C1 segment of cervical spinal cord (tissue), 14 donors: ENCODE results near the gene RELT.

ENCODE experiments used
- DNase-seq, 14 donors: peaks; one replicate each; lab custom pipeline; 2025; lab: John Stamatoyannopoulos, UW

The RELT gene

DNA sequence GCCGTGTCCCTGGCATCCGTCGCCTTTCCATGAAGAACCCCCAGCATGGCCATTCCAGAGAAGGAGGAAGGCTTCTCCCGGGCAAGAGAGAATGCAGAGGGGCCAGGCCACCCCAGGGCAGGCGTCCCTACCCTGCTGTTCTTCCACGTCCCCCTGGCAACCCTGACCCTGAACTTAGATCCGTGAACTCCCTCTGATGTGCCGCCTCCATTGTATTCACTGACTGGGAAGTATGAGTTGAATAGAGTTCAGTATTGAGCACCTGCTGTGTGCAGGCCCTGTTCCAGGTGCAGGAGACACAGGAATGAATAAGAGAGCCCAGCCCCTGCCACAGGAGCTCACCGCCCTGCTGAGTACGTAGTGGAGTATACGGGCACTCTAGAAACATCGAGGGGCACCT lies 29.1 kb upstream of the RELT start:
- DNase-seq, result peak in 2 of 14 donors; percentile 24 to 26

DNA sequence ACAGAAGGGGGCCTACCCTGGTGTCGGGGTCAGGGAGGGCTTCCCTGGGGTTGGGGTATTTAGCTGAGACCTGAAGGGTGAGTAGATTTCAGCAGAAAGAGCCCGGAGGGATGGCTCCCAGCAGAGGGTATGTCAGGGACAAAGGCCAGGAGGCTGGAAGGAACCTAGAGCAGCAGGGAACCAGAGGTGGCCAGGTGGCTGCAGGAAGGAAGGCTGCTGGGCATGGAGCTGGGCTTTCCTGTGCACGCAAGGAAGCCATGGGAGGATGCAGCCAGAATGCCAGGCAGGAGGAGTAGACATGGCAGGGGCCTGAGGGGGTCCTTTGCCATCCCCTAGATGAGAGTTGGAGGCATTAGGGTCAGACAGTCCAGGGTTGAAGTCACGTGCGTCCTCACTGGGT lies 27.4 kb upstream of the RELT start:
- peak in 1 of 14 donors; percentile 13 for DNase-seq

DNA sequence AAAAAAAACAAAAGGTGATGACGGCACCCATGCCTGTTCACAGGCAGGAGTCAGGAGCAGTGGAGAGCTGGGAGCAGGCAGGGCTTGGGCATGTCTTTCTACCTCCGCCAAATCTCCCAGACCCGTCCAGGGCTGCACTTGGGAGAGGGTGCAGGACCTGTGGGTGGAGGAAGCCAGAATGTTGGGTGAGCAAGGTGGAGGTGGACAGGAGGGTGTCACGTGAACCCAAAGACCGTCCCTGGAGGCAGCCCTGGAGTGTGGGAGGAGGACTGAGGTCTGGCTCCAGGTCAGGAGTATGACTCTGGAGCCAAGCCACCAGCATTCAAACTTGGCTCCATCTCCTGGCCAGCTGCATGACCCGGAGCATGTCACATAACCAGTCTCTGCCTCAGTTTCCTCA lies 26.6 kb upstream of the RELT start:
- no peak for DNase-seq

DNA sequence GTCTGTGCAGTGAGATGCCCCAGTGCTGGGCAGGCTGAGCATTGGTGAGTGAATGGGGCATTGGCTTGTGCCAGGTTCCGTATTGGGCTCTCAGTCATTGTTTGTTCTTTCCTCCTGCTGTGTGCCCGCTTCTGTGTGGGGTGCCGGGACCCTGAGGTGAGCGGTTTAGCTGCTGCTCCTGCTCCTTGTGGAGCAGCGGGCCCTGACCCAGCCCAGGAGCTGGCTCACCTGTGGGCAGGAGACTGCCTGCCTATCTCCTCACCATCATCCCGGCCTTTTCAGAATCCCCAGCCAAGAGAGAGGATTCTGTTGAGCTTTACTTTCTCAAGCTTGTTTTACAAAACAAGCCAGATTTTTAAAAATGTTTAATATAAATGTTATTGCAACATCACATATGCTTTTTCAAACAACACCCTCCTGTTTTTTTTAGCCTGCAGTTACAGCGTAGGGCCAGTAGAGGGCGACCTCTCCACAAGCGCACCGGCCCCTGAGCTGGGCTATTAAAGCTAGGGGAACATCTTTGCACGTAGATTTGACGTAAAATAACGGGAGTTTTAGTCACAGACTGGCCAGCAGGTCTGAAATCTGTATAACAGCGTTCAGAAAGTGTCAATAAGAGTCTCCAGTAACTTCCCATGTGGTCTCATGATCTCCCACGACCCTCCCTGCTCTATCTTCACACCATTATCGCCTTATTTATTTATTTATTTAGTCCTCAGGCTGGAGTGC lies 25.1 kb upstream of the RELT start:
- peak in 7 of 14 donors; percentile 11 to 45 (median 26) for DNase-seq

DNA sequence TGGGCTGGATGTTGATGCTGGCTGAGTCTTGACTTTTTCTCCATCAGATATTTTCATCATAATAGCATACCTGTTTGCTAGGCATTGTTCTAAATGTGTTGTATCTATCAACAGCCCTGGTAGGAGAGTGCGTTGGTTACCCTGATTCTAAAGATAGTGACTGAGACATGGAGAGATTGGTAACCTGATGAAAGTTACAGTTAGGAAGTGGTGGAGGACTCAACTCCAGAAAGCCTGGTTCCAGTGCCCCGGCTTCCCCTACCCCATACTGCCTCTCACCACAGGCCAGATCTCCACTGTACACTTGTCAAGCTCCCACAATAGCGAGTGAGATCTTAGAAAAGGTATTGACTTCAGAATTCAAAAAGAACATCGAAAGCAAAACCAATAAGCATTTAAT lies 22.8 kb upstream of the RELT start:
- DNase-seq, result no peak

DNA sequence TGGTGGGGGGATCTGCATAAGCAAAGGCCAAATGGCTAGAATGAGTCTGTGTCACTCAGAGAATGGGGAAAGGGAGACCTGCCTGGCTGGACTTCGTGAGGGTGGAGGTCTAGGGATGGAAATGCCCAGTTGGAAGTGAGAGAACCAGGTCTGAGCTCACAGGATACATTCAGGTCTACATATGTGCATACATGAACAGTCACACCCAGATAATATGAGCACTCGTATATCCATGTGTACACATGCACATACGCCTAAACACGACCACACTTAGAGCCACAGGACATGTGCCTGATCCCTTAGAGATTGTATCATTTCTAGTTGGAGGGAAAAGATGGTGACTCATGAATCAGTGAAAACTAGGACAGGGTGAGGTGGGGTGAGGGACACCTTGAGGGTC lies 21.1 kb upstream of the RELT start:
- no peak for DNase-seq

DNA sequence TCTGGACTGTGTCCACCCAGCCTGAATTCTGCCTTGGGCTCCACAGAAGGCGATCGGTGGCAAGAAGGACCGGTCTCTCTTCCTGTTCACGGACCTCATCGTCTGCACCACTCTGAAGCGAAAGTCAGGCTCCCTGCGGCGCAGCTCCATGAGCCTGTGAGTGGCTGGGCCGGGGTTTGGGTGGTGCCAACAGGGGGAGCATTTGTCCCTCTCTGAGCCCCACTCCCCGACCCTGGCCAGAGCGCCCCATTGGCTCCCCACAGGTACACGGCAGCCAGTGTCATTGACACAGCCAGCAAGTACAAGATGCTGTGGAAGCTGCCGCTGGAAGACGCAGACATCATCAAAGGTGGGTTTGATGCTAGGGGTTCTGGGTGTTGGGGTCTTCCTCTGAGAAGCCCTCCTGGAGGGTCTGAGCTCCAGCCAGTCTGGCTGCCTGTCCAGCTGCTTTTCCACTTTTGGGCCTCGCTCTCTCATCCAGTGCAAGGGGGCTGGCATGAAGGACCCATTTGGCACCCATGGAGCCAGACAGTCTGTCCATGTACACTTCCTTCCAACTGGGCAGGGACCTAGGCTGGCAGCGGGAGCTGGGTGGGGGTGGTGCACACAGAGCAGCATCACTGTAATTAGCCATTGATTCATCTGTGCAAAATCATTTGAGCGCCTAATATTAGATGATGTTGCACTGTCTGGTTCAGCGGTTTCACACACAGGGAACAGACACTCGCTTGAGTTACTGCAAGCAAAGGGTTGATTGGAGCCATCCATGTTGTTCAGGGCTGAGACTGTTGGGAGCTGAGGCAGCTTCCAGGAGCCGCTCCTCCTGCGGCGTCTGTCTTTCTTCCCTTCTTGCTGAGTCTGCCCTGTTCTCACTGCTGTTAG lies 19.0 kb upstream of the RELT start:
- no peak for DNase-seq

DNA sequence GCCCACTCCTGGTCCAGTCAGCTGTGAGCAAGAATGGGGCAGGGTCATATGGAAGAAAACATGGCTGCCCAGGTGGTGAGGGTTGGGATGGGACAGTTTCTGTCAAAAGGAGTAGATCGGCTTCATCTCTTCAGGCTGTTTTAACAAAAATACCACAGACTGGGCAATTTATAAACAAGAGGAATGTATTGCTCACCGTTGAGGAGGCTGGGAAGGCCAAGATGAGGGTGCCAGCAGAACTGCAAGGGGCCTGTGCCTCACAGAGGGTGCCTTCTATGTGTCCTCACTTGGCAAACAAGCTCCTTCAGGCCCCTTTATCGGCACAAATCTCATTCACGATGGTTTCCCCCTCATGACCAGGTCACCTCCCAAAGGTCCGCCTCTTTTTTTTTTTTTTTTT lies 18.1 kb upstream of the RELT start:
- no peak for DNase-seq

DNA sequence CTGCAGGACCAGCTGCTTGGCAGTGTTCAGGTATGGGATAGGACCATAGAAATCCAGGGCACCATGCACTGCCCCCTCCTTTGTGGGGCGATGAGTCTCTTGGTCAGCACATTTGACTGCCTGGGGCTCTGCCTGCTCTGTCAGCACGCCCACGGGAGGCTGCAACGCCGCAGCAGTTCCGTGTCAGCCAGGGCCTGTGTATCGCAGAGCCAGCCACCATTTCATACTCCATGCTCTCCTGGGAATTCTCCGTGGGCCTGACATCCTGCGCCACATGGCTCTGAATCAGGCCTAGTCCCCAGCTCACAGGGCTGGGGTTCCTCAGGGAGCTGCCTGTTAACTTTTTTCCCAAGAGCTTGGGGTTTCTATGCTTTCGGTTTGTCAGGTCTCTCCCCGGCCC lies 16.9 kb upstream of the RELT start:
- DNase-seq, result no peak

DNA sequence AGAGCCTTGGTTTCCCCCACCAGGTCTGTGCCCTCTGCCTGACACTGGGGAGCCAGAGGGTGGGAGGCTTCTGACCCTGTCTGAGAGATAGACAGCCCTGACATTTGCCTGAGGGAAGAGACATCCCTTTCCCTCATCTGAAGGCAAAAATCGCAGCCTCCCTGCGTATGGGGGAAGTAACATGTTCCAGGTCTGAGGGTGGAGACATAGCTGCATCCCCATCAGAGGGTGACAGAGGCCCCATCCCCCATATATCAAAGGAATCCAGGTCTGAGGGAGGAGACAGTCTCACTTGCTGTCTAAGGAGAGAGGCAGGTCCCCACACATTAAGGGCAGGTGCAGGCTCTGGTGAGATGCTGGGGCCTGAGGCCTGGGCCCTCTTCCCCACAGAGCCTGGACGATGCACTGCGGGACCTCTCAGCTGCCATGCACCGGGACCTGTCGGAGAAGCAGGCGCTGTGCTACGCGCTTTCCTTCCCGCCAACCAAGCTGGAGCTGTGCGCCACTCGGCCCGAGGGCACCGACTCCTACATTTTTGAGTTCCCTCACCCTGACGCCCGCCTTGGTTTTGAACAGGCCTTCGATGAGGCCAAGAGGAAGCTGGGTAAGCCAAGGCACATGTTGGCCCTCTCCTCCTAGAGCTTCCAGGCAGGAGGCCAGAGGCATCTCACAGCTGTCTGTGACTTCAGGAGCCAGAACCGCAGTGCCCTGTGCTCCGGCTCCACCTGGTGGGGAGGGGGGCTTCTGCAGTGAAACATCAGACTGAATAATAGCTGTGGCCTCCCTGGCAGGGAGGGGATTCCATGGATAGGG lies 16.1 kb upstream of the RELT start:
- peak in 4 of 14 donors; percentile 23 to 55 (median 34) for DNase-seq

DNA sequence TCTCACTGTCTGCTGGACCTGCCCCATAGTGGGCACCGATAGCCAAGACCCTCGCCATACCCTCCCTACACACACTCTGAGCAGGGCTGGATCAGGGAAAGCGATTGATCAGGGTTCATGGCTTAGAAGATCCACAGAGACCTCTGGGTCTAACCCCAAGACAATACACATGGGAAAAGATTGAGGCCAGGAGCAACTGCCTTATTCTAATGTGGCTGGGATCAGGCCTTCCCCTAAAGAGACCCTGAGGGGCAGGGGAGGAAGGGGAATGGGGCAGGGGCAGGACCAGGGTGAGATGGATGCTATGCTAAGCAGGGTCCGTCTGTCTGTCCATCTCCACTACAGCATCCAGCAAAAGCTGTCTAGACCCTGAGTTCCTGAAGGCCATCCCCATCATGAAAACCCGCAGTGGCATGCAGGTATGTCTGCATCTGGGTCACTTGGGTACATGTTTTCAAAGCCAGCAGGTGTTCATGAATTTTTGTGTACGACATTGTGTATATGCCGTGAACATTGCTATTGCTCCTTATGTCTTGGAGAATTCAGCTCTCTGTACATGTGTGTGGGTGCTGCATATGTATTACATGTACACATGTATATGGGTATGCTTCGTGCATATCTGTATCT lies 15.3 kb upstream of the RELT start:
- DNase-seq, result no peak

DNA sequence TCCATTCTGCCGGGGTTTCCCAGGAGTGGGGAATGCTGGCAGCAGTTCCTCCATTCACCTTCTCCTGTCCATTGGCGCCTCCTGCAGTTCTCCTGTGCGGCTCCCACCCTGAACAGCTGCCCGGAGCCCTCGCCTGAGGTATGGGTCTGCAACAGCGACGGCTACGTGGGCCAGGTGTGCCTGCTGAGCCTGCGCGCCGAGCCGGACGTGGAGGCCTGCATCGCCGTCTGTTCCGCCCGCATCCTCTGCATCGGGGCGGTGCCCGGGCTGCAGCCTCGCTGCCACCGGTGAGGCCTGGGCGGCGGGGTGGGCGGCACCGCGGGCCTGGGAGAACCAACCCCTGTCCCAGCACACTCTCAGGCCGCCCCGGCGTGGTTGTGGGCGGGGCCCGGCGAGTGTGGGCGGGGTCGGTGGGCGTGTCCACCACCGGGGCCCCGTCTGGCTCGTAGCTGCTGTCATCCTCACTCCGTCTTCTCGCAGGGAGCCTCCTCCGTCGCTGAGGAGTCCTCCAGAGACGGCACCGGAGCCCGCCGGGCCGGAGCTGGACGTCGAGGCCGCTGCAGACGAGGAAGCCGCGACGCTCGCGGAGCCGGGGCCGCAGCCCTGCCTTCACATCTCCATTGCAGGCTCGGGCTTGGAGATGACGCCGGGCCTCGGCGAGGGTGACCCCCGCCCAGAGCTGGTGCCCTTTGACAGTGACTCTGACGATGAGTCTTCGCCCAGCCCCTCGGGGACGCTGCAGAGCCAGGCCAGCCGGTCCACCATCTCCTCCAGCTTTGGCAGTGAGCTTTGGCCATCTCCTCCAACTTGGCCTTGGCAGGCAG lies 14.0 kb upstream of the RELT start:
- DNase-seq, result no peak

DNA sequence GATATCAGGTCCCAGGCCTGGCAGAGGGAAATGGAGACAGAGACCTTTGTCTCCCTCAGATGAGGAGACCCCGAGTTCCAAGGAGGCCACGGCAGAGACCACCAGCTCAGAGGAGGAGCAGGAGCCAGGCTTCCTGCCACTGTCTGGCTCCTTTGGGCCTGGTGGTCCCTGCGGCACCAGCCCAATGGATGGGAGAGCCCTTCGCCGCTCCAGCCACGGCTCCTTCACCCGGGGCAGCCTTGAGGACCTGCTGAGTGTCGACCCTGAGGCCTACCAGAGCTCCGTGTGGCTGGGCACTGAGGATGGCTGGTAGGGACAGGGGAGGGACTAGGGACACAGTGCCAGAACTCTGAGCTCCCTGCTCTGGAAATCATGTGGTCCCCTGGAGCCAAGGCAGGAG lies 13.1 kb upstream of the RELT start:
- no peak for DNase-seq

DNA sequence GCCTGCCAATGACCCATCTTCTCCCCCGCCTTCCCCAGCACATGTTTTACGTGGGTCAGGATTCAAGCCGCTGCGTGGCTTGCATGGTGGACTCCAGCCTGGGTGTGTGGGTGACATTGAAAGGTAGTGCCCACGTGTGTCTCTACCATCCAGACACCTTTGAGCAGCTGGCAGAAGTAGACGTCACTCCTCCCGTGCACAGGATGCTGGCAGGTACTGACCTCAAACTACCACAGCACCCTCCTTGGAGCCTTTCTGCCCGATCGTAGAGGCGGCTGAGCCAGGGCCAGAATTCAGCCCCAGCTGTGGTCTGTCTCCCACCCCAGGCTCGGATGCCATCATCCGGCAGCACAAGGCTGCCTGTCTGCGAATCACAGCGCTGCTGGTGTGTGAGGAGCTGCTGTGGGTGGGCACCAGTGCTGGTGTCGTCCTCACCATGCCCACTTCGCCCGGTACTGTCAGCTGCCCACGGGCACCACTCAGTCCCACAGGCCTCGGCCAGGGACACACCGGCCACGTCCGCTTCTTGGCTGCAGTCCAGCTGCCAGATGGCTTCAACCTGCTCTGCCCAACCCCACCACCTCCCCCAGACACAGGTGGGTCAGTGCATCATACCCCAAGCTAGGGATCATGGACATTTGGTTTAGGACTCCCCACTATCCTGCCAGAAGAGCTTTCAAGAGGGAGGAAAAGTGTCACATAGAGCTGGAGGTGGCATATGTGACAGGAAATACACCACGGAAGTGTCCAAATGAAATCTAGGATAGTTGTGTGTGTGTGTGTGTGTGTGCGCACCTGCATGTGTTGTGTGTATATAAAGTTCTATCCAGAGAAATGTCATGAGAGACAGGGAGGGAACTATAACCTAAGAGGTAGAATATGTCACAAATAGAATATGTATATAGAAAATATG lies 10.6 kb upstream of the RELT start:
- DNase-seq, result peak in 1 of 14 donors; percentile 32

DNA sequence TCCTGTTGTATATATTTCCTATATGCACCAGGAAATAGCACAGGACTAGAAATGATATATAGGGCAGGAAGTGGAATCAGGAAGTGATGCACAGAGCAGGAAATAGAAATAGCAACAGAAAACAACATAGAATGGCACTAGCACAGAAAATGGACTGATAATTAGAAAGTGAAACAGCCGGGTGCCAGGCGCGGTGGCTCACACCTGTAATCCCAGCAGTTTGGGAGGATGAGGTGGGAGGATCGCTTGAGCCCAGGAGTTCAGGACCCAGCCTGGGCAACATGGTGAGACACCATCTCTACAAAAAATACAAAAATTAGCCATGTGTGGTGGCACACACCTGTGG lies 10.0 kb upstream of the RELT start:
- no peak for DNase-seq

DNA sequence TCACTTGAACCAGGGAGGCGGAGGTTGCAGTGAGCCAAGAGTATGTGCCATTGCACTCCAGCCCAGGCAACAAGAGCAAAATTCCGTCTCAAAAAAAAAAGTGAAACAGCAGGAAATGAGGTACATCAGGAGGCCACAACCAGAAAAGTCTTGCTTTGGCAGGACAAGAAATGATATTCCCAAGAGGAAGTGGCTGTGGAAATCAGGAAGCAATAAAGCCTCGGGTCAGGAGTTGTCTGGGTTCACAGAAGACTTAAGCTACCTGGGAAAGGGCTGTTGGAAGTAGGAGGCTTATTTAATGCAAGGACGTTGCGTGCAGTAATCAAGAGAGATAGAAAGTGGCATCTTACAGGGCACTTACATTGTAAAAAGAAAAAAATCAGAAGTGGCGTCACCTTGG lies 9.2 kb upstream of the RELT start:
- DNase-seq, result no peak

DNA sequence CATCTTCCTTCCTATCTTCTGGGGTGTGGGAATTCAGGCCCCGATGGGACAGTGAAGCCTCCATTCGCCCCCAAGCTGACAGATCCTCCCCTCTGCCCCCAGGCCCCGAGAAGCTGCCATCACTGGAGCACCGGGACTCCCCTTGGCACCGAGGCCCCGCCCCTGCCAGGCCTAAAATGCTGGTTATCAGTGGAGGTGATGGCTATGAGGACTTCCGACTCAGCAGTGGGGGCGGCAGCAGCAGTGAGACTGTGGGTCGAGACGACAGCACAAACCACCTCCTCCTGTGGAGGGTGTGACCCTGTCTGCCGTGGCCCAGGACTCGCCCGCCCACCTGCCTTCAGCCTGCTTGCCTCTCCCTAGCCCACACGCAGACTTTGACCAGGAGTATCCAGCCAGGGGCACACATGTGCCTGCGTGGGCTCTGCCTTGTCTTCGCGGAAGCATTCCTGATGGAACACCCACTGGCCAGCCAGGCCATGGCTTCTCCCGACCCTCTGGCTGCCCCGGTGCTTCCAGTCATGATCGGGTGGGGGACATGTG lies 8.6 kb upstream of the RELT start:
- no peak for DNase-seq

DNA sequence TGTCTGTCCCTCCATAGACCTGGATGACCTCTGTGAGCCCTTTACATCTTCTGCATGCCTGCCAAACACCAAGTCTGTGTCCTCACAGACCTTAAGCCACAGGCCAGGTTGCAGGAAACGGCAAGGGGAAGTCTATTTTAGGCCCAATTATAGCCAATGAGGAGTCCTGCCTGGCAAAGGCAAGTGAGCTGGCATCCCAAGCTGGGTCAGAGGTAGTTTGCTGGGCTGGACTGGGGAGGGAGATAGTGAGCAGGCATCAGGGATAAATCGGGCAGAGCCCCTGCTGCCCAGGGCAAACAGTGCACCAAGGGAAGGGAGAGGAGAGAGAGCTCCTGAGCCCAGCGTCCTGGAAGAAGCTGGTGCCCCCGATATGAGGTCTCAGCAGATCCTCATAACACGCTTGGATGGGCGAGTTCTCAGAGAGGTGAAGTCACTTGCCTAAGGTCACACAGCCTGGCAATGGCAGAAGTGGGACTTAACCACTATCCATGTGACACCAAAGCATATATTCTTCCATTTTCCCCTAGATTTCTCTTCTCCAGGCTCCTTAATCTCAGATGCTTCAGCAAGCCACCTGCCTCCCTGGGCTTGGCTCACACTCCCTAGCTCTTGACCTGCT lies 3.7 kb upstream of the RELT start:
- no peak for DNase-seq

DNA sequence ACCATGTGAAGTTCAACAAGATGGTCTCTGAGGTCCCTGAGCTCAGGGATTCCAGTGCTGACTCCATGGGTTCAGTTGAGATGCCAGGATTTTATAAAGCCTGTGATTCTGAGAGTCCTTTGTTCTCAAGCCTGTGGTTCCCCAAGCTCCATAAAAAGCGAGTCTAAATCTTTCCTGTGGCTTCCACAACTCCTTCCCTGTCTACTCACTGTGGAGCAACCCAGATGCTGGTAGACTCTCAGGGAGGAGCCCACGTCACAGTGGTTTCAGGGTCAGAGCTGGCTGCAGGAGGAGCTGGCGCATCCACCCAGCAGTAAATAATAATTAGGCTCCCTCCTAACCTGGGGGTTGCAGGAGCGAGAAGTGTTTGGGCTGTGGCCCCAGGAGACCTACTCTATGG lies 2.0 kb upstream of the RELT start:
- DNase-seq, result no peak
